Fibroblast of lung (primary cell): ENCODE measurements around the gene RAB44.

Source experiments
- CTCF ChIP-seq, 2 donors: IDR thresholded peaks in 1 of 2; conservative IDR thresholded peaks in 1 of 2; 1 replicate in 1 of 2; 2 replicates in 1 of 2; pipeline ENCODE4 v1.5.1; 2011 to 2012; ENCODE audit warnings: low read length in 2 of 2, control low read depth in 1 of 2, inconsistent platforms in 1 of 2, low read depth in 1 of 2, mild to moderate bottlenecking in 1 of 2
- EZH2 ChIP-seq: IDR thresholded peaks from 2 replicates; pipeline ENCODE4 v1.5.1; 2012; ENCODE audit warnings: low read length, control low read depth, mild to moderate bottlenecking; ENCODE audit errors: missing control alignments

GRCh38 chr6:36698196-36698595 lies 570 bp downstream of the RAB44 start:
- no peak for TF ChIP-seq EZH2
- TF ChIP-seq CTCF (conservative IDR thresholded peaks at IDR 0.05 in 1 of 2, IDR thresholded peaks at IDR 0.05 in 1 of 2; ENCODE audit: low read depth in 1 of 2, low read length in 2 of 2), result no peak
